ENCODE measurements around the gene COL6A2.
"Not testable (repeated sequence)": the region's sequence is repeated elsewhere in the genome, so short reads cannot be mapped to it uniquely, and the experiment has no call there.

COL6A2 gene

DNA sequence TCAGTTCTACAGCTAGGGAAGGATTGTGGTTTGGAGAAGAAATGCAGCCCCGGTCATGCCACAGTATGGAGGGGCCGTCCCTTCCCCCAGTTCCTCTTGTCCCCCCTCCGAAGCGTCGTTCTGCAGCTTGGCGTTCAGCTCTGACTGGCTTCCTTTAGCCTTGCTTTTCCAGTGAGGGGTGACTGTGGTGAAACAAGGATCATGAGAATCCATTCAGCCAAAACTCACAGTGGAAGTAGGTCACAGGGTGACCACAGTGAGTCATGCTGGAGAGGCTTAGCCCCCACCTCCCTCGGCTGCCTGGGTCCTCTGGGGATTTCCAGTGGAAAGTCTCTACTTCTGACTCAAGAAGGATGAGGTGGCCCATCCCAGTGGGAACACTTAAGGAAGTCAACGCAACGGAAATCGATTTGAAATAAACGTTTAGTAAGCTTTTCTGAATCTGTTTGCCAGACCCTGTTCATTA is 37.3 kb upstream of the COL6A2 start:
- no peak for DNase-seq (ENCODE audit: low read depth, low spot score)

- no peak for DNase-seq (ENCODE audit: low read depth, low spot score)
Measured at GRCh38 chr21:46061063-46061462, 36.8 kb upstream of the COL6A2 start.

GRCh38 chr21:46061518-46061917 is 36.4 kb upstream of the COL6A2 start:
- no peak for DNase-seq (ENCODE audit: low read depth, low spot score)

DNA sequence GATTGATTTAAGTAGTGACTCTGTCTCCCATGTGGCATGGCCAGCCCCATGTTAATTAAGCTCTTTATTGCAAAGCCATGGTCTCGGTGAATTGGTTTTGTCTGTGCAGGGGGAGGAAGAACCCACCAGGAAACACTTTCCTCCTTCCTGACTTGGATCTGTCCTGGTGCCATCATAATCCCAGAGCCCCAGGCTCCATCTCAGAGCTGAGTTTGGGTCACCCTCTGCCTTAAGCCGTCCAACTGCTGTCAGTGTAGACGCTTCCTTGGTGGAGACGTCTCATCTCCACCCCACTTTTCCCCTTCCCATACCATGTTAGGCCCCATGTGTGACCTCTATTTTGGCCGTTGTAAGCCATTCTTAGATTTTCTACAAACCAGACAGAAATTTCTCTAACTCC is 36.0 kb upstream of the COL6A2 start:
- DNase-seq (ENCODE audit: low read depth, low spot score), result no peak

- no peak for DNase-seq (ENCODE audit: low read depth, low spot score)
Measured at GRCh38 chr21:46062471-46063211, 35.3 kb upstream of the COL6A2 start.

DNA sequence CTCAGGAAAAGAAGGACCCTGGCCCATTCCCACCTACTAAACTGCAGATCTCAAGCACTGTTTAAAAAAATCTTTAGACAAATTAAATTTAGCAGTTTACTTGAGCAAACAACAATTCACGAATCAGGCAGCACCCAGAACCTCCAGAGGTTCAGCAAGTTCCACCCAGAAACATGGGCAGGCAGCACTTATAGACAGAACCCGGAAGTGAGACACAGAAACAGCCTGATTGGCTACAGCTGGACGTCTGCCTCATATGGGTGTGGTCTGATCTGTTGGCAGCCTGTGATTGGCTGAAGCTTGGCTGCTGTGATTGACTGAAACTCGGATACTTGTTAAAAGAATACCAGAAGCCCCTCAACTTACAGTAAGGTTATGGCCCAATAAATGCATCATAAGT is 34.7 kb upstream of the COL6A2 start:
- no peak for DNase-seq (ENCODE audit: low read depth, low spot score)

DNA sequence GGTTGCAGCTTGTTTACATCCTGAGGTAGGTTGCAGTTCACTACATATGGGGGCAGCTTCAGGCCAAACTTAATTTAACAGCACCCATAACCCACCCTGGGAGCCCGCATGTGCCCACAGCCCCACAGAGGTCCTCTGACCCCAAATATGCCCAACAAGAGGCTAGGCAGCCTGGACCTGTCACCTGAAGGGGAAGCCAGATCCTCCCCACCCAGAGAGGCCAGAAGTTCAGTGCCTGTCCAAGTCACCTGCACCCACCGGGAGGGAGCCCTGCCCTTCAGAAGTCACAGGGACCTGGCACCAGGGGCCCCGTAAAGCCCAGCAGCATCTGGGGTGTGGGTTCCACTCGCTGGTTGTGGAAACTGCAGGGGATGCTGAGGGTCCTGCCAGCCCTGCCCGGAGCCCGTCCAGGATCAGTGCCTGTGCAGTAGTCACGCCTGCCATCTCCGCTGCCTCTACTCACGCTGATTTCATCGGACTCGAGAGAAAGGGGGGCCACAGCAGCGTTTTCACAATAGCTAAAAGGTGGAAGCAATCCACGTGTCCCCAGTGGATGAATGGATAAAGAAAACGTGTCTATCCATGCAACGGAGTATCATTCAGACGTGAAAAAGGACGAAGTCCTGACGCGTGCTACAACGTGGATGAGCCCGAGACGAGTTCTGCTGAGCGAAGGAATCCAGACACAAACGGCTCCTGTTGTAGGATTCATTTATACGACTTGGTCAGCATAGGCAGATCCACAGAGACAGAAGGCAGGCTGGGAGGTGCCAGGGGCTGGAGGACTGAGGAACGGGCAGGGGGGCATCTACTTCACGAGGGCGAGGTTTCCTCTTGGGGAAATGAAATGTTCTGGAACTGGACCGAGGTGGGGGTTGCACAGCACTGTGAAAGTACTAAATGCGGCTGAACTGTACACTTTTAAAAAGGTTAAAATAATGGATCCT is 33.9 kb upstream of the COL6A2 start:
- DNase-seq (ENCODE audit: low read depth, low spot score), result no peak

DNA sequence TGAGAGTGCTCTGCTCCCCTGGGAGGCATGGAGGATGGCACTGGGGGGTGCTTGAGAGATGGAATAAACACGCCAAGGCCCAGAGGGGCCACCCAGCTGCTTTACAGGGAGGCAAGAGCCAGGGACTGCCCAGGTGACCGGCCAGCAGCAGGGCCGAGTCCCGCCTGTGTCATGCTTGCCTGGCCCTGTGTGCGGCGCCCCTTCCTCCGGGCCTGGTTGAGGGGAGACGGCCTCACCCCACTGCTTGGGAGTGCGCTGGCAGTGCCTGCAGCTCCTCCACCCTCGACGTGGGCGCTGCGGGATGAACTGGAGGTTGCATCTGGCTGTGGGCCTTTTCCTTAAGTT is 33.1 kb upstream of the COL6A2 start:
- no peak for DNase-seq (ENCODE audit: low read depth, low spot score)

DNA sequence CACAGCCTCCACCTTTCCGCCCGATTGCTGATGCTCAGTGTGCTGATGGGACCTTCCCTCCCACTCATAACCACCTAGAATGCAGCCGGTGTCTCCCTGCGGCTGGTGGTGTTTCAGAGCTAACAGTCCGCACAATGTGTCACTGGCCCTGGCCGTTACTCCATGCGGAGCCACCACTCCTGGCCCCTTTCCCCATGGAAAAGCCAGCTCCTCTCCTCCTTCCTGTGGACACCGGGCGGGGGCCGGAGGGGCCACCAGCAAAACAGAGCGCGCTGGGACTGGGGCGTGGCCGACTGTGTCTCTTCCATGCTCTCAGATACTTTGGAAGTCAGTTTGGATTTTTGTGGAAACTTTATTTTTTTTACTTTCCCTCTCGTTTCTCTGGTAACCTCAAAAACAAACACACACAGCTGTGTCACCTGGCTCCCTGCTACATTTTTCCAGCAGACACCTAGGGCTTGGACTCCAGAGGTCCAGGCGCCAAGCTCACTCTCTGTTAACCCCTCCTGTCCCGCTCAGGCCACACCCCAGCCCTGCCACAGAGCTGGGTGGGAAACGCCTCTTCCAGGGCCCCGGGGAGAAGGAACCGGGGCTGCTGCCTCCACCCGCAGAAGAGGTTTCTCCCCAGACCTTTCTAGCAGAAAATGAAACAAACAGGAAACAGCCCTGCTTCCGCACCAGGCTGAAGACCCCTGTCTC is 32.5 kb upstream of the COL6A2 start:
- no peak for DNase-seq (ENCODE audit: low read depth, low spot score)

GRCh38 chr21:46065914-46066551 is 31.9 kb upstream of the COL6A2 start:
- no peak for DNase-seq (ENCODE audit: low read depth, low spot score)

- DNase-seq (ENCODE audit: low read depth, low spot score), result no peak
Measured at GRCh38 chr21:46066591-46067331, 31.2 kb upstream of the COL6A2 start.

GRCh38 chr21:46067505-46068201 is 30.3 kb upstream of the COL6A2 start:
- no peak for DNase-seq (ENCODE audit: low read depth, low spot score)

DNA sequence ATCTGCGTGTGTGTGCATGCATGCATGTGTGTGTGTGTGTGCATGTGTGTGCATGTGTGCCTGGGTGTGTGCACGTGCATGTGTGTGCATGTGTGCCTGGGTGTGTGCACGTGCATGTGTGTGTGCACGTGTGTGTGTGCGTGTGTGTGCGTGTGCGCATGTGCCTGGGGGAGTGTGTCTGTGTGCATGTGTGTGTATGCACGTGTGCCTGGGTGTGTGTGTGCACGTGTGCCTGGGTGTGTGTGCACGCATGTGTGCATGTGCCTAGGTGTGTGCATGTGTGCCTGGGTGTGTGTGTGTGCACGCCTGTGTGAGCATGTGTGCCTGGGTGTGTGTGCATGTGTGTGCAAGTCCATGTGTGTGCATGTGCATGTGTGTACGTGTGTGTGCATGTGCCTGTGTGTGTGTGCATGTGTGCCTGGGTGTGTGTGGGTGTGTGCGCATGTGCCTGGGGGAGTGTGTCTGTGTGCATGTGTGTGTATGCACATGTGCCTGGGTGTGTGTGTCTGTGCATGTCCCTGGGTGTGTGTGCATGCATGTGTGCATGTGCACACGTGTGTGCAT is 29.3 kb upstream of the COL6A2 start:
- no peak for DNase-seq (ENCODE audit: low read depth, low spot score)

DNA sequence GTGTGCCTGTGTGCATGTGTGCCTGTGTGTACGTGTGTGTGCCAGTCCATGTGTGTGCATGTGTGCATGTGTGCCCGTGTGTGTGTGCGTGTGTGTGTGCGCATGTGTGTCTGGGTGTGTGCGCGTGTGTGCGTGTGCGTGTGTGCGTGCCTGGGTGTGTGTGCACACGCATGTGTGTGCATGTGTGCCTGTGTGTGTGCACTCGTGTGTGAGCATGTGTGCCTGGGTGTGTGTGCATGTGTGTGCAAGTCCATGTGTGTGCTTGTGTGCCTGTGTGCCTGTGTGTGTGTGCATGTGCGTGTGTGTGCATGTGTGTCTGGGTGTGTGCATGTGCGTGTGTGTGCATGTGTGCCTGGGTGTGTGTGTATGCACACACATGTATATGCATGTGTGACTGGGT is 28.7 kb upstream of the COL6A2 start:
- no peak for DNase-seq (ENCODE audit: low read depth, low spot score)

DNA sequence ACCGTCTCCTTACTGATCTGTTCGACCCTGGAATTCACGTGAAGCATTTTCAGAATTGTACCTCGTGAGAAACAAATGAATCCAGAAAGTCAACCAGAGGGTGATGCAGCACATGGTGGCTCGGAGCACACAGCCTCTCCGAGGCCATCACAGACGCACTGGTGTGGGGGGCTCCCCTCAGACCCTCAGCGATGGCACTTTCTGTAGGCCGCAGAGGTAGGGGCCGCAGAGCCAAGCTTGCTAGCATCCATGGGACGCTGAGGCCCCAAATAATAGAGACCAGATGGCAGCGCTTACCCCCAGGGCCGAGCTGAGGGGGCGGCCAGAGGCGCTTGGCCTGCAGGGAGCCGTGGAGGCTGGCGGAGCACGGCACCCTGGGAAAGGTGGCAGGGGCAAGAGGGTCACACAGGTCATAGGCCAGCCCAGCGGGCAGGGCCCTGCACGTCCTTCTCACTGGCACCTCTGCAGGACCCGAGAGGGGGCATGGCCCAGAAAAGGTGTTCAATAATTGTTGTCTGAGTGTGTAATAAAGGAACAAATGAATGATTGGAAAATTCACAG is 28.1 kb upstream of the COL6A2 start:
- no peak for DNase-seq (ENCODE audit: low read depth, low spot score)

DNA sequence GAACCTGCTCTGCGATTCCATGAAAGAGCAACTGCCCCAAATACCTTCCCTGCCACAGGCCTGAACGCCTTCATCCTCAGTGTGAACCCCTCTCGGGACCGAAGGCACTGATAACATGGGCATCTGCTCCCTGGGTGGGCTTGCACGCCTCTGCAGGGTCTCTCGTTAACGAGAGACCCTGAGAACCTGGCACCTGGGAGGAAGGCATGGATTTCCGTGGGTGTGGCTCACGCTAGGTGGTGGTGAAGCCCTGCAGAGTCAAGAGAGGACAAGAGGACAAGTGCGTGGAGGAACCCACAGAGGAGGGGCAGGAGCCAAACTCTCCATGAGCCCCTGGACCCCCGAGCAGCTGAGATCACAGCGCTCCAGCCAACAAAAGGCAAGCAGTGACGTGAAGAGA is 26.8 kb upstream of the COL6A2 start:
- DNase-seq (ENCODE audit: low read depth, low spot score), result no peak

DNA sequence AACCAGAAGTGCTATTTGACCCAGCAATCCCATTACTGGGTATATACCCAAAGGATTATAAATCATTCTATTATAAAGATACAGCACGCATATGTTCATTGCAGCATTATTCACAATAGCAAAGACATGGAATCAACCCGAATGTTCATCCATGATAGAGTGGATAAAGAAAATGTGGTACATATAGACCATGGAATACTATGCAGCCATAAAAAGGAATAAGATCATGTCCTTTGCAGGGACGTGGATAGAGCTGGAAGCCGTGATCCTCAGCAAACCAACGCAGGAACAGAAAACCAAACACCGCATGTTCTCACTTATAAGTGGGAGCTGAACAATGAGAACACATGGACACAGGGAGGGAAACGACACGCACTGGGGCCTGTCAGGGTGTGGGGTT is 21.2 kb upstream of the COL6A2 start:
- not testable (repeated sequence) for DNase-seq (ENCODE audit: low read depth, low spot score)

DNA sequence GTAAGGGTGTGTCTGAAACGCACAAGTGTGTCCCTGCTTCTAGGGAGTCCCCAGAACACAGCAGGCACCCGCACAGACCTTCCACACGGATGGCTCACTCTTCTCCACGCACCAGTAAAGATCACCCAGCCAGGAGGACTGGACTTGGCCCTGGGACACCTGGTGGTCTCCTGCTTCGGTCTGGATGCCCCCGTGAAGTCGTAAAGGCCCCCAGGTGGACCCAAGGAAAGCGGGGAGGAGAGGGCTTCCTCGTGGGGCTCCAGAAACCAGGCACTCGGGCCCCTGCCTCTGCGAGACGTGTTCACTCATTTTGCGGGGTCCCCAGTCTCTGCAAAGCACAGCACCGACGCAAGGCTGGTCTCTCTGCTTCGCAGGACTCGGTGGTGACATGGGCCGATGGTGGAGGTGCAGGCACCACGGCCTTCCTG is 20.2 kb upstream of the COL6A2 start:
- DNase-seq (ENCODE audit: low read depth, low spot score), result no peak

DNA sequence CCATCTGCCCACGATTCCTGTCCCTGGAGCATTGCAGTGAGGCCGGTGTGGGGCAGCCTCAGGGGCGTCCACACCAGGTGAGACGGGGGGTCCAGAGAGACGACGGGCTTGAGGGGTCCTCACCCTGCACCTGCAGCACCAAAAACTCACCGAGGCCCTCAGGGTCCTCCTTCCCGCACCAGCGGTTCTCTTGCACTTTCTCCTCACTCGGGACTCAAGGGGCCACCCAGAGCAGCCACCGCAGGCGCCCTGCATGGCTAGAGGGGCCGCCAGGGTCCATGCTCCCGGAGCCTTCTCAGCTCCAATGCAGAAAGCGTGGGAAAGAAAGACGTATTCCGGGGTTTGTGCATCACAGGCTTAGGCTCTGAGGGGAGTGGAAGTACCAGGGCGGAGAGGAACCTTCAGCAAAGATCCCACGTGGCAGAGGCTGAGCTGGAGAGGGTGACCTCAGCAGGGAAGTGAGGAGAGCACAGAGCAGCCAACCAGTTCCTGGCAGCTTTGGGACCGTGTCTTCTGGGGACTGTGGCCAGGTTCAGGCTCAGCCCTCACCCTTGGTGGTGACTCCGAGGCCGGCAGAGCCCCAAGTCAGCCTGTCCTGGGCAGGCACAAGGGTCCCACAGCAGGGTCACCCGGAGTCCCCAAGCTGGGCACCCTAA is 19.5 kb upstream of the COL6A2 start:
- DNase-seq (ENCODE audit: low read depth, low spot score), result no peak
